WTC11 (cell line): Measurements from ENCODE around the gene OR9Q1.

Source experiments
- CTCF ChIP-seq: fragments of 200-600 bp; IDR thresholded peaks from 2 replicates; pipeline ENCODE4 v1.8.0; 2022; ENCODE audit warnings: antibody characterized with exemption
- SP1 ChIP-seq: sonication (generic); formaldehyde crosslinking; conservative IDR thresholded peaks from 2 replicates; pipeline ENCODE4 v1.8.1; 2022; ENCODE audit warnings: missing genetic modification reagents
- TCF7 ChIP-seq: sonication (generic); formaldehyde crosslinking; IDR thresholded peaks from 2 replicates; pipeline ENCODE4 v1.8.0; 2022; ENCODE audit warnings: mild to moderate bottlenecking, low read depth, missing genetic modification reagents, moderate library complexity
- TEAD4 ChIP-seq: sonication (generic); formaldehyde crosslinking; IDR thresholded peaks from 2 replicates; pipeline ENCODE4 v1.8.0; 2022; ENCODE audit warnings: mild to moderate bottlenecking, missing genetic modification reagents
- TP53 ChIP-seq: sonication (generic); formaldehyde crosslinking; IDR thresholded peaks from 2 replicates; pipeline ENCODE4 v1.8.1; 2023; ENCODE audit warnings: mild to moderate bottlenecking, missing genetic modification reagents
- ZBTB21 ChIP-seq: sonication (generic); formaldehyde crosslinking; IDR thresholded peaks from 2 replicates; pipeline ENCODE4 v1.8.1; 2023; ENCODE audit warnings: mild to moderate bottlenecking, missing genetic modification reagents, borderline replicate concordance
- TF ChIP-seq, protein P1 (sequence below): fragments of 250-450 bp; sonication (Bioruptor Pico); IDR thresholded peaks from 2 replicates; pipeline ENCODE4 v1.9.0; 2021; ENCODE audit warnings: moderate library complexity, mild to moderate bottlenecking, inconsistent platforms, borderline replicate concordance

- TF ChIP-seq CTCF (no peak), ZBTB21 (CRISPR knock-in tag) (no peak), TP53 (CRISPR knock-in tag) (no peak), TEAD4 (CRISPR knock-in tag) (no peak), SP1 (no peak), TCF7 (CRISPR knock-in tag) (no peak)
- TF ChIP-seq, protein P1, sequence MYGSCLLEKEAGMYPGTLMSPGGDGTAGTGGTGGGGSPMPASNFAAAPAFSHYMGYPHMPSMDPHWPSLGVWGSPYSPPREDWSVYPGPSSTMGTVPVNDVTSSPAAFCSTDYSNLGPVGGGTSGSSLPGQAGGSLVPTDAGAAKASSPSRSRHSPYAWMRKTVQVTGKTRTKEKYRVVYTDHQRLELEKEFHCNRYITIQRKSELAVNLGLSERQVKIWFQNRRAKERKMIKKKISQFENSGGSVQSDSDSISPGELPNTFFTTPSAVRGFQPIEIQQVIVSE: no peak
Observed at GRCh38 chr11:58165504-58166106, 141.9 kb downstream of the OR9Q1 start.
